ENCODE results near the gene CASP9. TPM values are rescaled to one million over a fixed set of nuclear protein-coding genes. Genes with fewer than 3 reads are reported as not detected.
A peak's percentile ranks its signal among the peaks of the same experiment; 100 is the strongest.

The CASP9 gene
- total and polyA plus RNA-seq, 2 donors (not counting 1 experiment from before 2014, with no cell fraction given), result 5.6 to 6.4 TPM

GRCh38 chr1:15540186-15540585, 16.2 kb upstream of the CASP9 start:
- DNase-seq (ENCODE audit: low read depth in 2 of 2), result peak; percentile 11 to 75
- no peaks in the 10 kb centered on the region for H3K4me1 ChIP-seq (ENCODE audit: control insufficient read depth, extremely low read depth, insufficient read depth, low read length)
- H3K27ac ChIP-seq (ENCODE audit: insufficient read depth, low read length), result no peak overlapping the region
- H3K79me2 ChIP-seq (ENCODE audit: control insufficient read depth, insufficient read depth, low read length), result no peaks in the 10 kb centered on the region
- H3K27me3 ChIP-seq (ENCODE audit: control insufficient read depth, insufficient read depth, low read length), result no peaks in the 10 kb centered on the region
- no peak overlapping the region for H2AFZ ChIP-seq (ENCODE audit: low read length)
- peaks cover 5% of the 10 kb centered on the region for H3K36me3 ChIP-seq (ENCODE audit: control insufficient read depth, insufficient read depth, low read length)
- no peak overlapping the region for H3K4me3 ChIP-seq (replicated peaks in 1 of 4; ENCODE audit: control extremely low read depth in 1 of 4, insufficient read depth in 1 of 4, low read depth in 3 of 4, low read length in 4 of 4)
- TF ChIP-seq CTCF (conservative IDR thresholded peaks at IDR 0.05 in 1 of 2, IDR thresholded peaks at IDR 0.05 in 1 of 2; ENCODE audit: low read depth in 1 of 2, low read length in 2 of 2), result no peak
- no peak overlapping the region for H3K4me2 ChIP-seq (ENCODE audit: extremely low read depth, insufficient read depth, low read length)
- no peak overlapping the region for H3K9ac ChIP-seq (ENCODE audit: insufficient read depth, low read length)
- H4K20me1 ChIP-seq (ENCODE audit: control insufficient read depth, extremely low read depth, insufficient read depth, low read length), result no peaks in the 10 kb centered on the region
- H3K9me3 ChIP-seq (ENCODE audit: control insufficient read depth, insufficient read depth, low read depth, low read length), result no peaks in the 10 kb centered on the region

GRCh38 chr1:15538771-15539170, 14.8 kb upstream of the CASP9 start:
- DNase-seq (ENCODE audit: low read depth in 2 of 2), result no peak
- H3K9ac ChIP-seq (ENCODE audit: insufficient read depth, low read length), result no peak overlapping the region

GRCh38 chr1:15531682-15532081, 7.7 kb upstream of the CASP9 start:
- H3K36me3 ChIP-seq (ENCODE audit: control insufficient read depth, insufficient read depth, low read length), result peaks cover 2% of the 10 kb centered on the region
- H3K4me1 ChIP-seq (ENCODE audit: control insufficient read depth, extremely low read depth, insufficient read depth, low read length), result peaks cover 4% of the 10 kb centered on the region
- H3K4me2 ChIP-seq (ENCODE audit: extremely low read depth, insufficient read depth, low read length), result no peak overlapping the region
- peaks cover 14% of the 10 kb centered on the region for H3K79me2 ChIP-seq (ENCODE audit: control insufficient read depth, insufficient read depth, low read length)
- no peaks in the 10 kb centered on the region for H4K20me1 ChIP-seq (ENCODE audit: control insufficient read depth, extremely low read depth, insufficient read depth, low read length)
- no peak overlapping the region for H3K27ac ChIP-seq (ENCODE audit: insufficient read depth, low read length)
- no peak overlapping the region for H2AFZ ChIP-seq (ENCODE audit: low read length)
- no peak overlapping the region for H3K9ac ChIP-seq (ENCODE audit: insufficient read depth, low read length)
- TF ChIP-seq EZH2 (IDR thresholded peaks at IDR 0.05; ENCODE audit: low read length, missing control alignments) (no peak), CTCF (conservative IDR thresholded peaks at IDR 0.05 in 1 of 2, IDR thresholded peaks at IDR 0.05 in 1 of 2; ENCODE audit: low read depth in 1 of 2, low read length in 2 of 2) (no peak)
- H3K9me3 ChIP-seq (ENCODE audit: control insufficient read depth, insufficient read depth, low read depth, low read length), result no peaks in the 10 kb centered on the region
- DNase-seq (ENCODE audit: low read depth in 2 of 2), result no peak
- H3K27me3 ChIP-seq (ENCODE audit: control insufficient read depth, insufficient read depth, low read length), result no peaks in the 10 kb centered on the region
- no peak overlapping the region for H3K4me3 ChIP-seq (replicated peaks in 1 of 4; ENCODE audit: control extremely low read depth in 1 of 4, insufficient read depth in 1 of 4, low read depth in 3 of 4, low read length in 4 of 4)

More at GRCh38 chr1:15538771-15539170, 14.8 kb upstream of the CASP9 start:
- no peaks in the 10 kb centered on the region for H3K79me2 ChIP-seq (ENCODE audit: control insufficient read depth, insufficient read depth, low read length)
- TF ChIP-seq CTCF (conservative IDR thresholded peaks at IDR 0.05 in 1 of 2, IDR thresholded peaks at IDR 0.05 in 1 of 2; ENCODE audit: low read depth in 1 of 2, low read length in 2 of 2) (no peak), EZH2 (IDR thresholded peaks at IDR 0.05; ENCODE audit: low read length, missing control alignments) (no peak)
- H3K36me3 ChIP-seq (ENCODE audit: control insufficient read depth, insufficient read depth, low read length), result peaks cover 5% of the 10 kb centered on the region
- no peaks in the 10 kb centered on the region for H3K9me3 ChIP-seq (ENCODE audit: control insufficient read depth, insufficient read depth, low read depth, low read length)
- no peak overlapping the region for H3K27ac ChIP-seq (ENCODE audit: insufficient read depth, low read length)
- no peak overlapping the region for H3K4me2 ChIP-seq (ENCODE audit: extremely low read depth, insufficient read depth, low read length)
- no peaks in the 10 kb centered on the region for H3K27me3 ChIP-seq (ENCODE audit: control insufficient read depth, insufficient read depth, low read length)
- no peaks in the 10 kb centered on the region for H4K20me1 ChIP-seq (ENCODE audit: control insufficient read depth, extremely low read depth, insufficient read depth, low read length)
- no peak overlapping the region for H3K4me3 ChIP-seq (replicated peaks in 1 of 4; ENCODE audit: control extremely low read depth in 1 of 4, insufficient read depth in 1 of 4, low read depth in 3 of 4, low read length in 4 of 4)
- no peak overlapping the region for H2AFZ ChIP-seq (ENCODE audit: low read length)
- H3K4me1 ChIP-seq (ENCODE audit: control insufficient read depth, extremely low read depth, insufficient read depth, low read length), result no peaks in the 10 kb centered on the region
